B cell (primary cell): ENCODE measurements around the gene SYT11.

ENCODE experiments used
- EZH2 ChIP-seq: IDR thresholded peaks from 2 replicates; pipeline ENCODE4 v1.6.1; 2012; ENCODE audit warnings: borderline replicate concordance, low read depth, mild to moderate bottlenecking, moderate library complexity, low read length; ENCODE audit not compliant: insufficient read depth, poor library complexity, severe bottlenecking
- TF ChIP-seq, protein P1 (sequence below): fragments of 200-600 bp; IDR thresholded peaks from one replicate; pipeline ENCODE4 v1.8.0; 2022; ENCODE audit warnings: antibody characterized with exemption, mild to moderate bottlenecking

DNA sequence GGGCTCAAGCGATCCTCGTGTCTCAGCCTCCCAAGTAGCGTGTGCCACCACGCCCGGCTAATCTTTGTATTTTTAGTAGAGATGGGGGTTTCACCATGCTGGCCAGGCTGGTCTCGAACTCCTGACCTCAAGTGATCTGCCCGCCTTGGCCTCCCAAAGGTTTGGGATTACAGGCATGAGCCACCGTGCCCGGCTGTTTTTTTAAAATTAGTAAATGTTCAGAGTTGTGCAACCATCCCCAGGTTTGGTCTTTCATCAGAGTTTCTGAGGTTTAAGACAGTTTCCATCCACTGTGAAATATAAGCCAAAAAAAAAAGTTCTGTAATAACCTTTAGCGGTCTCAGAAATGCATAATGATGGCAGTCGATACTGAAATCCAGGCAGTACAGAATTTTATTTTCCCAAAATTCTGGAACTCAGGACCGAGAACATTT lies 550 bp upstream of the SYT11 start:
- TF ChIP-seq, protein P1, sequence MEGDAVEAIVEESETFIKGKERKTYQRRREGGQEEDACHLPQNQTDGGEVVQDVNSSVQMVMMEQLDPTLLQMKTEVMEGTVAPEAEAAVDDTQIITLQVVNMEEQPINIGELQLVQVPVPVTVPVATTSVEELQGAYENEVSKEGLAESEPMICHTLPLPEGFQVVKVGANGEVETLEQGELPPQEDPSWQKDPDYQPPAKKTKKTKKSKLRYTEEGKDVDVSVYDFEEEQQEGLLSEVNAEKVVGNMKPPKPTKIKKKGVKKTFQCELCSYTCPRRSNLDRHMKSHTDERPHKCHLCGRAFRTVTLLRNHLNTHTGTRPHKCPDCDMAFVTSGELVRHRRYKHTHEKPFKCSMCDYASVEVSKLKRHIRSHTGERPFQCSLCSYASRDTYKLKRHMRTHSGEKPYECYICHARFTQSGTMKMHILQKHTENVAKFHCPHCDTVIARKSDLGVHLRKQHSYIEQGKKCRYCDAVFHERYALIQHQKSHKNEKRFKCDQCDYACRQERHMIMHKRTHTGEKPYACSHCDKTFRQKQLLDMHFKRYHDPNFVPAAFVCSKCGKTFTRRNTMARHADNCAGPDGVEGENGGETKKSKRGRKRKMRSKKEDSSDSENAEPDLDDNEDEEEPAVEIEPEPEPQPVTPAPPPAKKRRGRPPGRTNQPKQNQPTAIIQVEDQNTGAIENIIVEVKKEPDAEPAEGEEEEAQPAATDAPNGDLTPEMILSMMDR = no peak
- TF ChIP-seq EZH2 = no peak
